Measurements from ENCODE around the gene KCTD2. TPM values are rescaled to one million over a fixed set of nuclear protein-coding genes. Genes with fewer than 3 reads are reported as not detected.
A peak's percentile ranks its signal among the peaks of the same experiment; 100 is the strongest.

The KCTD2 gene
- total and polyA plus RNA-seq, 2 of the 13 experiments (the other 11 are each of a cell fraction or from before 2014, with no cell fraction given): 28.3 to 32.6 TPM

- TF ChIP-seq HDAC6 (IDR thresholded peaks at IDR 0.05; ENCODE audit: low read depth, low read length) (no peak), PRDM10 (CRISPR knock-in tag; IDR thresholded peaks at IDR 0.05; ENCODE audit: low read depth) (no peak), HIVEP1 (CRISPR knock-in tag; IDR thresholded peaks at IDR 0.05) (no peak; the same call in 1 of the 2 replicates), MBD4 (IDR thresholded peaks at IDR 0.05; ENCODE audit: borderline replicate concordance, low read length) (no peak), ZNF740 (CRISPR knock-in tag; IDR thresholded peaks at IDR 0.05) (no peak), SMAD3 (CRISPR knock-in tag; IDR thresholded peaks at IDR 0.05) (no peak), YY1 (IDR thresholded peaks at IDR 0.05; ENCODE audit: insufficient read depth, insufficient replicate concordance, low read depth, low read length) (no peak), ZMYM4 (CRISPR knock-in tag; IDR thresholded peaks at IDR 0.05) (0 out of 2 replicates have a peak, but pooled peaks have one; percentile 10), SRSF4 (IDR thresholded peaks at IDR 0.05; ENCODE audit: low read depth, low read length, poor library complexity, severe bottlenecking) (no peak), ELK4 (CRISPR knock-in tag; IDR thresholded peaks at IDR 0.05; ENCODE audit: borderline replicate concordance) (no peak), RAD21 (CRISPR knock-in tag; IDR thresholded peaks at IDR 0.05) (no peak; the same call in 1 of the 2 replicates), RARG (CRISPR knock-in tag; IDR thresholded peaks at IDR 0.05; ENCODE audit: low read depth) (no peak), NR1H2 (CRISPR knock-in tag; IDR thresholded peaks at IDR 0.05; ENCODE audit: borderline replicate concordance, low read depth) (no peak), MYNN (CRISPR knock-in tag; IDR thresholded peaks at IDR 0.05; ENCODE audit: low read depth) (0 out of 2 replicates have a peak, but pooled peaks have one; percentile 66), ZNF547 (CRISPR knock-in tag; IDR thresholded peaks at IDR 0.05) (0 out of 2 replicates have a peak, but pooled peaks have one; percentile 11), ZNF260 (CRISPR knock-in tag; IDR thresholded peaks at IDR 0.05; ENCODE audit: borderline replicate concordance, low read depth) (no peak), ZBTB37 (CRISPR knock-in tag; IDR thresholded peaks at IDR 0.05) (no peak), RCOR2 (CRISPR knock-in tag; IDR thresholded peaks at IDR 0.05) (no peak), THAP9 (CRISPR knock-in tag; IDR thresholded peaks at IDR 0.05; ENCODE audit: borderline replicate concordance) (no peak)
Observed at GRCh38 chr17:75047398-75048098, 523 bp downstream of the KCTD2 start (continued).

Measured in HepG2 (cell line).